ENCODE results near the gene NCAPD2.

GRCh38 chr12:6546016-6546415, 52.1 kb downstream of the NCAPD2 start:
- TF ChIP-seq CTCF (conservative IDR thresholded peaks at IDR 0.05; ENCODE audit: low read depth, low read length) (no peak), MAFK (IDR thresholded peaks at IDR 0.05; ENCODE audit: low read depth, low read length) (no peak), USF2 (IDR thresholded peaks at IDR 0.05; ENCODE audit: low read depth, low read length) (no peak), POLR2A (IDR thresholded peaks at IDR 0.05; ENCODE audit: low read depth, low read length) (no peak), BHLHE40 (IDR thresholded peaks at IDR 0.05; ENCODE audit: low read depth, low read length) (no peak), MXI1 (IDR thresholded peaks at IDR 0.05; ENCODE audit: borderline replicate concordance, low read depth, low read length) (no peak), MAZ (IDR thresholded peaks at IDR 0.05; ENCODE audit: borderline replicate concordance, low read depth, low read length) (no peak), FOS (IDR thresholded peaks at IDR 0.05; ENCODE audit: low read depth, low read length) (no peak), CEBPB (IDR thresholded peaks at IDR 0.05; ENCODE audit: low read depth, low read length) (no peak)
